MM.1S (cell line): ENCODE results near the gene COL7A1.

Source experiments
- DNase-seq: peaks from one replicate; pipeline ENCODE4 v3.0.0-alpha.2; 2015
- H2AFZ ChIP-seq: fragments of 300-600 bp; sonication (generic); 2 replicates; pipeline ENCODE4 v1.6.0; 2016; ENCODE audit warnings: antibody characterized with exemption, low read length
- H3F3A ChIP-seq: fragments of 300-600 bp; sonication (generic); 2 replicates; pipeline ENCODE4 v1.6.1; 2016; ENCODE audit warnings: mild to moderate bottlenecking, antibody characterized with exemption, low read length, moderate library complexity, mixed read lengths; ENCODE audit not compliant: insufficient read depth
- H3K27ac ChIP-seq: fragments of 300-600 bp; sonication (generic); 2 replicates; pipeline ENCODE4 v1.5.1; 2016; ENCODE audit warnings: mild to moderate bottlenecking, low read length
- H3K27me3 ChIP-seq: fragments of 300-600 bp; sonication (generic); replicated peaks from 2 replicates; pipeline ENCODE4 v1.6.0; 2016; ENCODE audit warnings: low read length; ENCODE audit not compliant: insufficient read depth
- H3K36me3 ChIP-seq: fragments of 300-600 bp; sonication (generic); replicated peaks from 2 replicates; pipeline ENCODE4 v1.6.1; 2016; ENCODE audit warnings: mild to moderate bottlenecking, low read length, mixed read lengths; ENCODE audit not compliant: insufficient read depth
- H3K4me1 ChIP-seq: fragments of 300-600 bp; sonication (generic); 2 replicates; pipeline ENCODE4 v1.6.1; 2016; ENCODE audit warnings: low read length, mixed read lengths
- H3K4me2 ChIP-seq: fragments of 300-600 bp; sonication (generic); 2 replicates; pipeline ENCODE4 v1.6.0; 2016; ENCODE audit warnings: low read depth, low read length
- H3K4me3 ChIP-seq: fragments of 300-600 bp; sonication (generic); 2 replicates; pipeline ENCODE4 v1.5.1; 2016; ENCODE audit warnings: low read length, mixed read lengths
- H3K79me2 ChIP-seq: fragments of 300-600 bp; sonication (generic); 2 replicates; pipeline ENCODE4 v1.6.1; 2016; ENCODE audit warnings: mixed run types, low read length, mixed read lengths
- H3K9ac ChIP-seq: fragments of 300-600 bp; sonication (generic); 2 replicates; pipeline ENCODE4 v1.6.1; 2016; ENCODE audit warnings: low read length, mixed read lengths
- H3K9me2 ChIP-seq: fragments of 300-600 bp; sonication (generic); replicated peaks from 2 replicates; pipeline ENCODE4 v1.6.1; 2016; ENCODE audit warnings: mild to moderate bottlenecking, low read length, mixed read lengths; ENCODE audit not compliant: insufficient read depth
- H3K9me3 ChIP-seq: fragments of 300-600 bp; sonication (generic); replicated peaks from 2 replicates; pipeline ENCODE4 v1.6.1; 2016; ENCODE audit warnings: mild to moderate bottlenecking, low read length, mixed read lengths; ENCODE audit not compliant: insufficient read depth
- H4K20me1 ChIP-seq: fragments of 300-600 bp; sonication (generic); 2 replicates; pipeline ENCODE4 v1.6.1; 2016; ENCODE audit warnings: mild to moderate bottlenecking, low read length, moderate library complexity, mixed read lengths; ENCODE audit not compliant: insufficient read depth
- CTCF ChIP-seq: fragments of 300-600 bp; sonication (generic); IDR thresholded peaks from 2 replicates; pipeline ENCODE4 v1.5.1; 2016; ENCODE audit warnings: antibody characterized with exemption, low read length, mixed read lengths
- EZH2 ChIP-seq: fragments of 300-600 bp; sonication (generic); optimal IDR thresholded peaks from 2 replicates; pipeline ENCODE3; 2017; ENCODE audit warnings: low read depth, mild to moderate bottlenecking, antibody characterized with exemption, low read length, mixed read lengths
- EZH2phosphoT487 ChIP-seq: fragments of 300-600 bp; sonication (generic); IDR thresholded peaks from 2 replicates; pipeline ENCODE4 v1.6.1; 2018; ENCODE audit warnings: antibody characterized with exemption, low read length

The COL7A1 gene

DNA sequence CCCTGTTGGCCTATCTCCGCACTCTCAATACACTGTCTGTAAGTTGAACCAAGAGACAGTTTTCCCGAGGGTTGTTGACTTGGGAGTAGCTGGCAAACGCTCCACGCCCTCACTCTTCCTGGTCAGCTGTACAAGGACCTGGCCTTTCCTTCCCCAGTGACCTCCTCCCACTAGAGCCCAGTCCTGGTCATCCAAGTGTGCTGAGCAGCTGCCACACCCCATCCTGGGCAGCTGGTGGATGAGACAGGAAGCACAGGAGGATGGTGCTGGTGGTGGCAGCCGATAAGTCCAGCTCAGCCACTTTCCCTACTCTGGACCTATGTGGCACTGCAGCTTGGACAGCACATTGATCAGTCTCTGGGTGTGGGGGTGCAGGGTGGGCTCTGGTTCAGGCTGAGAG, 58.3 kb downstream of the COL7A1 start:
- H3K27me3 ChIP-seq, result no peaks in the 10 kb centered on the region
- H3K27ac ChIP-seq, result no peak overlapping the region
- no peaks in the 10 kb centered on the region for H3F3A ChIP-seq
- H4K20me1 ChIP-seq, result no peaks in the 10 kb centered on the region
- no peak overlapping the region for H2AFZ ChIP-seq
- H3K9me2 ChIP-seq, result no peaks in the 10 kb centered on the region
- no peak for DNase-seq
- TF ChIP-seq EZH2 (no peak), CTCF (no peak), EZH2phosphoT487 (no peak)
- H3K9ac ChIP-seq, result no peak overlapping the region
- H3K4me3 ChIP-seq, result no peak overlapping the region
- H3K9me3 ChIP-seq, result no peaks in the 10 kb centered on the region
- no peaks in the 10 kb centered on the region for H3K79me2 ChIP-seq
- no peaks in the 10 kb centered on the region for H3K4me1 ChIP-seq
- no peaks in the 10 kb centered on the region for H3K36me3 ChIP-seq
- H3K4me2 ChIP-seq, result no peak overlapping the region

DNA sequence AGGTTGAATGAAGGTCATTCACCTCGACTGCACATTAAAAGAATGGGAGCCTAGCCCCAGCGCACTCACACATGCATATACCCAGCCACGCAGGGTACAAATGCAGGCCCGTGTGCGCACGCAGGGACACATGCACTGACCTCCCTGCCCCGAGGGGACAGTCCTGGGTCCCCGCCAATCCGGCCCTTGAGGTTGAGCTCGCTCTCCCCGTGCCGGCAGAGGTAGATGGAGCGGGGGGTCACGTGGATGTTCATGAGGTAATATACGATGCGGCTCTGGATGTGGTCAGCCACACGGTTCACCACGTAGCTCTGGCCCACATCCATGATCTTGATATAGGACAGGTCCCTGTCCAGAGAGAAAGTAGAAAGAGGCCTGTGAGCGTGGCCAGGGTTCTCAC, 59.0 kb downstream of the COL7A1 start:
- Histone ChIP-seq H3F3A (no peaks in the 10 kb centered on the region), H3K9me3 (no peaks in the 10 kb centered on the region), H3K9me2 (no peaks in the 10 kb centered on the region), H3K9ac (no peak overlapping the region), H3K4me1 (no peaks in the 10 kb centered on the region), H4K20me1 (no peaks in the 10 kb centered on the region), H3K27me3 (no peaks in the 10 kb centered on the region), H3K27ac (no peak overlapping the region), H3K4me2 (no peak overlapping the region), H3K4me3 (no peak overlapping the region), H2AFZ (no peak overlapping the region), H3K36me3 (no peaks in the 10 kb centered on the region), H3K79me2 (no peaks in the 10 kb centered on the region)
- DNase-seq, result no peak
- no peak for TF ChIP-seq CTCF

- Histone ChIP-seq H3K36me3 (no peaks in the 10 kb centered on the region), H3K4me2 (no peak overlapping the region), H3K27ac (no peak overlapping the region), H3F3A (no peaks in the 10 kb centered on the region), H3K27me3 (no peaks in the 10 kb centered on the region), H2AFZ (no peak overlapping the region), H3K4me3 (no peak overlapping the region), H3K4me1 (no peaks in the 10 kb centered on the region), H3K9me2 (no peaks in the 10 kb centered on the region), H3K79me2 (no peaks in the 10 kb centered on the region), H3K9ac (no peak overlapping the region), H3K9me3 (no peaks in the 10 kb centered on the region), H4K20me1 (no peaks in the 10 kb centered on the region)
- no peak for TF ChIP-seq EZH2phosphoT487
- TF ChIP-seq EZH2, result no peak
- no peak for TF ChIP-seq CTCF
- no peak for DNase-seq
These were observed 59.6 kb downstream of the COL7A1 start for GRCh38 chr3:48535578-48535977.

DNA sequence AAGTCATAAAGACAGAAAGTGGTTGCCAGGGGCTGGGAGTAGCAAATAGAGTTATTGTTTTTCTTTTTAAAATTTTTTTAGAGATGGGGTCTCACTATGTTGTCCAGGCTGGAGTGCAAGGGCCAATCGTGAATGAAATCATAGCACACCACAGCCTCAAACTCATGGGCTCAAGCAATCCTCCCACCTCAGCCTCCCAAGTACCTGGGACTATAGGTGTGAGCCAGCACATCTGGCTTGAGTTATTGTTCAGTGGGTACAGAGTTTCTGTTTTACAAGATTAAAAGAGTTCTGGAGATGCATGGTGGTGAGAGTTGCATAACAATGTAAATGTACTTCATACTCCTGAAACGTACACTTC, 62.2 kb downstream of the COL7A1 start:
- no peak overlapping the region for H3K27ac ChIP-seq
- DNase-seq, result no peak
- no peak overlapping the region for H3K9ac ChIP-seq
- TF ChIP-seq EZH2phosphoT487, result no peak
- no peak for TF ChIP-seq EZH2
- no peak for TF ChIP-seq CTCF
- H2AFZ ChIP-seq, result no peak overlapping the region
- H3K4me3 ChIP-seq, result no peak overlapping the region
- H3K79me2 ChIP-seq, result no peaks in the 10 kb centered on the region
- no peak overlapping the region for H3K4me2 ChIP-seq
- no peaks in the 10 kb centered on the region for H3K36me3 ChIP-seq
- no peaks in the 10 kb centered on the region for H3K9me3 ChIP-seq
- no peaks in the 10 kb centered on the region for H3K27me3 ChIP-seq
- no peaks in the 10 kb centered on the region for H3K4me1 ChIP-seq
- no peaks in the 10 kb centered on the region for H3K9me2 ChIP-seq
- no peaks in the 10 kb centered on the region for H3F3A ChIP-seq
- no peaks in the 10 kb centered on the region for H4K20me1 ChIP-seq
